Mesothelial cell of epicardium (in vitro differentiated cells): ENCODE data around the gene GEMIN7. TPM values are rescaled to one million over a fixed set of nuclear protein-coding genes. Genes with fewer than 3 reads are reported as not detected.

Source experiments
- DNase-seq, 2 experiments: peaks; one replicate each; pipeline ENCODE4 v3.0.0; 2021; ENCODE audit warnings: low spot score in 2 of 2; ENCODE audit not compliant: unreplicated experiment in 2 of 2
- H3K27ac Mint-ChIP-seq: 2 replicates; pipeline ENCODE4 v1.8.0; 2021; ENCODE audit warnings: mixed read lengths
- H3K27me3 Mint-ChIP-seq: 2 replicates; pipeline ENCODE4 v1.8.0; 2021; ENCODE audit warnings: low read depth, mixed read lengths
- H3K36me3 Mint-ChIP-seq: 2 replicates; pipeline ENCODE4 v1.8.0; 2021; ENCODE audit warnings: mixed read lengths
- H3K4me1 Mint-ChIP-seq: 2 replicates; pipeline ENCODE4 v1.8.0; 2021; ENCODE audit warnings: mixed read lengths
- H3K4me3 Mint-ChIP-seq: 2 replicates; pipeline ENCODE4 v1.8.0; 2021; ENCODE audit warnings: mild to moderate bottlenecking, moderate library complexity, mixed read lengths
- H3K9me3 Mint-ChIP-seq: 2 replicates; pipeline ENCODE4 v1.8.0; 2021; ENCODE audit warnings: mixed read lengths
- total RNA-seq: library from RNA; stranded (reverse); gene quantifications from 3 replicates; pipeline ENCODE4 v1.2.1, GENCODE V29; 2021
- TF ChIP-seq, protein P1 (sequence below): fragments of 200-600 bp; sonication (generic); IDR thresholded peaks from one replicate; pipeline ENCODE4 v1.5.0; 2021; ENCODE audit warnings: antibody characterized with exemption; ENCODE audit not compliant: unreplicated experiment

GEMIN7 gene
- total RNA-seq, 1 donor from 2014 or later: 27.5 TPM

DNA sequence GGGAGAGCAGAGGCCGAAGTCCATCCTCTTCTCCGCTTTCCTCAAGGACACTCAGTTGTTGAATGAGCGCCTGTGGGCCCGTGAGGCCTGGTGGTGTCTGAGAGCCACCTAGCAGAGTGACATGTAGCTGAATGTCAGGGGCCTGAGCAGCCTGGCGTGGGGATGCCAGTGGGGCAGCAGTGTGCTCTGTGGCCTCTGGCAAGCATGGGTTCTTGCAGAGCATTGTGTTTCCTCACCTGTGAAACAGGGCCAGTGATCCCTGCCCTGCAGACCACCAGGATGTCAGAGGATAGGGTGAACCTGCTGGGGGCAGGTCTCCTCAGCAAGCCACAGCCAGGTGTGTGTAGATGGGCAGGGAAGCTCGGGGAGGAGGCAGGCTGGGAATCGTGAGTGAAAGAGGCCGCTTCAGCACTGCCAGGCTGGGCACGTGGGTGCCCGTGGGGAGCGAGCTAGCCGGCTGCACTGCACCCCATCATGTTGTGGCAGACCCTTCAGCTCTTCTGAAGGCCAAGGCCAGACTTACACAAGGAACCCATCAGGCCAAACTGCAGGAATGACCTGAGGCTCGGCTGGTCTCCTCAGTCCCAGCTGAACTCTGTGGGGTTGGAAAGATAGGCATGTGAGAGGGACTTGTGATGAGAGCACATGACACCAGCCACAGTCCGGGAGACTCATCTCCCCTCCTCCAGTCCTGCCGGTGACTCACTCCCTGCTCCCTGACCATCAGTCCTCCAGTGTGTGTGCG is 18.9 kb downstream of the GEMIN7 start:
- H3K27ac Mint-ChIP-seq: peak overlapping the region; percentile 60
- H3K4me3 Mint-ChIP-seq: no peak overlapping the region
- H3K36me3 Mint-ChIP-seq: no peaks in the 10 kb centered on the region

DNA sequence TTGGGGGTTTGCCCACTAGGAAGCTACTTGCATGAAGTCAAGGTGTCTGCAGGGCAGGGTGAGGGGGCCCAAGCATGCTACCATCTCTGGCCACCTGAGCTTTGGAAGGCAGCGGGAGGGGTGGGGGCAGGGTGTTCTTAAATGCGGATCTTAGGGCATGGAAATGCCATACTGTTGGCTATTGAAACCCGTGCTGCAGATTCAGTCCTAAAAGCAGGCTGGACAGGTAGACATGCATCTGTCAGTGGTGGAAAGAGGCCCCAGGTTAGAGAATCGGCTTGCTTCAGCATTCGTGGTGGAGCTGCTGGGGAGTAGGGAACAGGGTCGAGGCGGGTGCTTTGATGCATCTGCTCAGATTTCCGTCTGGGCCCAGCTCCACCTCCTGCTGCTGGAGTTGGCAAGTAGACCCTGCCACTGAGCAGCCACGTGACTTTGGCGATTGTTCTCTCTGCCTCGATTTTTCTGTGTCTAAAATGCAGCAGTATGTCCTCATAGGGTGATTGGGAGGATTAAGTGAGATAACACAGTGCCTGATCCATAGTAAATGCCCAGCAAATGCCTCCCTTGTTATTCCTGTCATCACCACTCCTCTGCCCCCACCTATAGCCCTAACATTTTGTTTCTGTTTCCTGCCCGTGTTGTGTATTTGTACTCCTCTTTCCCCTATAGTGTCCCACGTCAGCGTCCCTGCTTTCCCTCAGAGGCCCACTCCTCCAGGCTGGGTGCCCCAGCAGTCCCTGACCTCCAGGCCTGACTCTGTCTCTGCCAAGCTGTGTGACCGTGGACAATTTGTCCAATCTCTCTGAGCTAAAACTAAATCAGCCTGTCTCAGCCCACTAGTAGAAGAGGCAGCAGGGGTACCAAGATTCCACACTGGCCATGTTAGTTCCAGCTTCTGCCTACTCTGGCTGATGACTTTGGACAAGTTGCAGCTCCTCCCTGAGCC is 19.7 kb downstream of the GEMIN7 start:
- no peaks in the 10 kb centered on the region for H3K36me3 Mint-ChIP-seq
- peak overlapping the region; percentile 55 for H3K27ac Mint-ChIP-seq
- H3K4me1 Mint-ChIP-seq: peaks cover 56% of the 10 kb centered on the region
- no peaks in the 10 kb centered on the region for H3K27me3 Mint-ChIP-seq
- TF ChIP-seq, protein P1, sequence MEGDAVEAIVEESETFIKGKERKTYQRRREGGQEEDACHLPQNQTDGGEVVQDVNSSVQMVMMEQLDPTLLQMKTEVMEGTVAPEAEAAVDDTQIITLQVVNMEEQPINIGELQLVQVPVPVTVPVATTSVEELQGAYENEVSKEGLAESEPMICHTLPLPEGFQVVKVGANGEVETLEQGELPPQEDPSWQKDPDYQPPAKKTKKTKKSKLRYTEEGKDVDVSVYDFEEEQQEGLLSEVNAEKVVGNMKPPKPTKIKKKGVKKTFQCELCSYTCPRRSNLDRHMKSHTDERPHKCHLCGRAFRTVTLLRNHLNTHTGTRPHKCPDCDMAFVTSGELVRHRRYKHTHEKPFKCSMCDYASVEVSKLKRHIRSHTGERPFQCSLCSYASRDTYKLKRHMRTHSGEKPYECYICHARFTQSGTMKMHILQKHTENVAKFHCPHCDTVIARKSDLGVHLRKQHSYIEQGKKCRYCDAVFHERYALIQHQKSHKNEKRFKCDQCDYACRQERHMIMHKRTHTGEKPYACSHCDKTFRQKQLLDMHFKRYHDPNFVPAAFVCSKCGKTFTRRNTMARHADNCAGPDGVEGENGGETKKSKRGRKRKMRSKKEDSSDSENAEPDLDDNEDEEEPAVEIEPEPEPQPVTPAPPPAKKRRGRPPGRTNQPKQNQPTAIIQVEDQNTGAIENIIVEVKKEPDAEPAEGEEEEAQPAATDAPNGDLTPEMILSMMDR: no peak
- H3K4me3 Mint-ChIP-seq: no peak overlapping the region
- DNase-seq: no peak
- H3K9me3 Mint-ChIP-seq: no peaks in the 10 kb centered on the region

More for the DNA sequence above, 18.9 kb downstream of the GEMIN7 start:
- TF ChIP-seq, protein P1: no peak
- no peaks in the 10 kb centered on the region for H3K9me3 Mint-ChIP-seq
- peaks cover 59% of the 10 kb centered on the region for H3K4me1 Mint-ChIP-seq
- H3K27me3 Mint-ChIP-seq: no peaks in the 10 kb centered on the region
- no peak for DNase-seq

DNA sequence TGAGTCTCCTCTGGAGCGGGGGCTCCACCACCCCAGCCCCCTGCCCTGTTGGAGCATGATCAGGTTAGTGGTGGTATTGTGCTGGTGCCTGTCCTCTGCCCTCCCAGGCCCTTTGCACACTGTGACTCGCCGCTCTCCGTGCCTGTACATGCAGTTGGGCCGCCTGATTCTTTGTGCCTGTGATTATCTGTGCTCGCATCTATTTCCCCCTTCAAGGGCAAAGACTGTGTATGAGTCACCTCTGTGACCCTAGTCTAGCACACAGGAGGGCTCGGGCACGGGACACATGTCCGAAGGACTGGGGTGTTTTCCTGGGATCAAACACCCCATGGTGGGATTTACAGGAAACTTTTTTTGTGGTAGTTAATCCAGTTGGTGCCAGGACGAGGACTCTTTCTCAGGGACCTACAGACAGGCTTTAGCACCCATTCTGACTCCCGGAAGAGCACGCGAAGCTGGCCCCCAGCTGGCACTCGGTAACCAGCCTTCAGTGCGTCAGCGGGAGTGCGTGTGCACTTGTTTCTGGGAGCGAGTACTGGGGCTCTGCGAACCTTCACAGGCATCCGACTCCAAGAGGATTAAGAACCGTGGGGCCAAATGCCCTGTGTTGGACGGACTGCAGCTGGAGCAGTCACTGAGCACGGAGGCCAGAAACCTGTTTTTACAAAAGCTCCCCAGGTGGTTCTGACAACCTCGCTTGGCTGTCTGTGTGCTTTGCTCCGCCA is 20.6 kb downstream of the GEMIN7 start:
- Mint-ChIP-seq H3K4me1 (peaks cover 55% of the 10 kb centered on the region), H3K4me3 (no peak overlapping the region), H3K27me3 (no peaks in the 10 kb centered on the region), H3K27ac (peak overlapping the region; percentile 60), H3K9me3 (no peaks in the 10 kb centered on the region), H3K36me3 (no peaks in the 10 kb centered on the region)
- TF ChIP-seq, protein P1: no peak
- no peak for DNase-seq

DNA sequence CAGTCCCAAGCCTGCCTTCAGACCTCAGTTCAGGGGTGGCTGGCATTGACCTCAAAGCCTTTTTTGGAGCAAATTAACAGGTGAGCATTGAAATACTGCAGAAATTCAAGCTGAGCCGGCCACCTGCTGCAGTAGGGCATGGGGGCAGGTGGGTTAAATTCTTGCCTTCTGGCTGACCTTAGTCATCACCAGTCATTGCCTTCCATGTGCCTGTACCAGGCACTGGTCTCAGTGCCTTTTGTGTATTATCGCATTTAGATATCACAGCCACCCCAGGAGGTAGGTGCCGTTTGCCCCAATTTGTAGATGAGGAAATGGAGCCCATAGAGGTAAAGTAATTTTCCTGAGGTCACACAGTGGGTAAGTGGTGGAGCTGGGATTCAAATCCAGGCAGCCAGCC is 21.1 kb downstream of the GEMIN7 start:
- no peak for DNase-seq
- no peaks in the 10 kb centered on the region for H3K9me3 Mint-ChIP-seq
- H3K27me3 Mint-ChIP-seq: no peaks in the 10 kb centered on the region
- H3K4me3 Mint-ChIP-seq: no peak overlapping the region
- TF ChIP-seq, protein P1: no peak
- no peaks in the 10 kb centered on the region for H3K36me3 Mint-ChIP-seq
- peaks cover 55% of the 10 kb centered on the region for H3K4me1 Mint-ChIP-seq
- H3K27ac Mint-ChIP-seq: no peak overlapping the region

DNA sequence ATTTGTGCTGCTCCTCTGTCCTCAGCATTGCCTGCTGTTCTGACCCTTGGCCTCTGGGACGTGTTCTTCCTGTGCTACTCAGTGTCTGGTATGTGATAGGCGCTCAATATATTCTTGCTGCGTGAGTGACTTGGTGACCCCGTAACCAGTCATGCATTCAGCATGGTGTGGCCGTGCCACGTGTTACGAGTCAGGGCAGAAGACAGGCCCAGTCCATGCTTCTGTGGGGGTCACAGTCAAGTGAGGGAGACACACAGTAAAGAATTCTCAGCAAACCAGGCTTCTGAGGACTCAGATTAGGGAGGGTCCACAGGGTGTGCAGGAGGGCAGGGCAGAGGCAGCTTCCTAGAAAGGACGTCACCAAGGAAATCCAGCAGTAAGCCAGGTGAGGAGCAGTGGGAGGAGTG is 21.8 kb downstream of the GEMIN7 start:
- TF ChIP-seq, protein P1: no peak
- Mint-ChIP-seq H3K4me1 (peaks cover 55% of the 10 kb centered on the region), H3K9me3 (no peaks in the 10 kb centered on the region), H3K36me3 (no peaks in the 10 kb centered on the region), H3K27me3 (no peaks in the 10 kb centered on the region), H3K27ac (no peak overlapping the region), H3K4me3 (no peak overlapping the region)
- no peak for DNase-seq
